WERI-Rb-1 (cell line): ENCODE measurements around the gene BAZ1A.

Experiments used
- DNase-seq: peaks from one replicate; pipeline ENCODE4 v3.0.0-alpha.2; 2020
- H3K27ac ChIP-seq: fragments of 250-450 bp; sonication (Bioruptor Pico); 2 replicates; pipeline ENCODE4 v1.5.1; 2020; ENCODE audit warnings: mild to moderate bottlenecking, moderate library complexity
- H3K27me3 ChIP-seq: fragments of 250-450 bp; sonication (Bioruptor Pico); 2 replicates; pipeline ENCODE4 v1.5.1; 2021; ENCODE audit warnings: mild to moderate bottlenecking, low read depth, moderate library complexity; ENCODE audit not compliant: insufficient read depth, severe bottlenecking
- H3K36me3 ChIP-seq: fragments of 250-450 bp; sonication (Bioruptor Pico); 2 replicates; pipeline ENCODE4 v1.5.1; 2020; ENCODE audit warnings: mild to moderate bottlenecking, moderate library complexity
- H3K4me3 ChIP-seq: 2 replicates; pipeline ENCODE4 v1.5.1; 2011; ENCODE audit warnings: low read depth, mild to moderate bottlenecking, control low read depth, low read length
- H3K9me3 ChIP-seq: fragments of 250-450 bp; sonication (Bioruptor Pico); 2 replicates; pipeline ENCODE4 v1.5.1; 2021; ENCODE audit warnings: mild to moderate bottlenecking, moderate library complexity; ENCODE audit not compliant: severe bottlenecking
- CTCF ChIP-seq: IDR thresholded peaks from 2 replicates; pipeline ENCODE4 v1.5.1; 2011; ENCODE audit warnings: low read depth, mild to moderate bottlenecking, control low read depth, inconsistent platforms, low read length

The BAZ1A gene

GRCh38 chr14:34713122-34713680, 162.0 kb downstream of the BAZ1A start:
- H3K4me3 ChIP-seq = no peak overlapping the region; the same call in 1 of the 2 replicates
- peaks cover 7% of the 10 kb centered on the region for H3K36me3 ChIP-seq
- no peaks in the 10 kb centered on the region for H3K9me3 ChIP-seq
- DNase-seq = no peak
- TF ChIP-seq CTCF = no peak
- peaks cover 19% of the 10 kb centered on the region for H3K27me3 ChIP-seq
- H3K27ac ChIP-seq = no peak overlapping the region

GRCh38 chr14:34711796-34712712, 163.1 kb downstream of the BAZ1A start:
- H3K27ac ChIP-seq = no peak overlapping the region
- DNase-seq = no peak
- no peak for TF ChIP-seq CTCF
- H3K36me3 ChIP-seq = peaks cover 7% of the 10 kb centered on the region
- no peak overlapping the region for H3K4me3 ChIP-seq
- H3K9me3 ChIP-seq = no peaks in the 10 kb centered on the region
- peaks cover 17% of the 10 kb centered on the region for H3K27me3 ChIP-seq

GRCh38 chr14:34711169-34711568, 164.0 kb downstream of the BAZ1A start:
- no peak for DNase-seq
- Histone ChIP-seq H3K9me3 (no peaks in the 10 kb centered on the region), H3K4me3 (no peak overlapping the region), H3K36me3 (peaks cover 7% of the 10 kb centered on the region), H3K27me3 (peaks cover 14% of the 10 kb centered on the region), H3K27ac (no peak overlapping the region)
- TF ChIP-seq CTCF = no peak

- Histone ChIP-seq H3K27me3 (peaks cover 10% of the 10 kb centered on the region), H3K27ac (no peak overlapping the region), H3K36me3 (peaks cover 7% of the 10 kb centered on the region), H3K4me3 (no peak overlapping the region), H3K9me3 (no peaks in the 10 kb centered on the region)
- no peak for DNase-seq
- TF ChIP-seq CTCF = no peak
These were observed 164.4 kb downstream of the BAZ1A start for GRCh38 chr14:34710744-34711143.

DNA sequence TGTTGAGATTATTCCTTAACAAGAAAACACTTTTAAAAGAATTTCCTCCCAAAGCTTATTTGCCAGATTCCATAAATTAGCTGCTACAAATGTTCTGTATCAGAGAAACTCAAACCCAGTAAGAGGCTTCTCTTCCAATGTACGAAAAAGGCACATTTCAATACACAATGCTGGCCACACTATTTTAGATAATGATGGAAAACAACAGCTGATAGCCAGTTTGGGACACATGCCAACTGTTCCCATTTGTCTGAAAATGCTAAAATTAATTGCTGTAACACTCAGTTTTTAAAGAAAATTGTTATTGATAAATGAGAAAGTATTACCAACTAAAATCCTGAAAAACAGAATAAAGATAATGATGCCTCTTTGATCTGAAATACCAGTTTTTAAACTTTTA, 165.2 kb downstream of the BAZ1A start:
- Histone ChIP-seq H3K36me3 (peaks cover 7% of the 10 kb centered on the region), H3K9me3 (no peaks in the 10 kb centered on the region), H3K4me3 (no peak overlapping the region), H3K27me3 (peaks cover 3% of the 10 kb centered on the region), H3K27ac (no peak overlapping the region)
- no peak for DNase-seq
- TF ChIP-seq CTCF = no peak
